Body of pancreas (tissue), 4 donors: ENCODE results near the gene TADA2A.

Source experiments
- CTCF ChIP-seq, 7 experiments: fragments of 450-650 bp in 4 of 7; fragments of 200-600 bp in 3 of 7; sonication (generic) in 3 of 7; IDR thresholded peaks; one replicate each; pipeline ENCODE4 v1.5.1; 2016 to 2019; ENCODE audit warnings: antibody characterized with exemption in 7 of 7
- POLR2A ChIP-seq, 3 donors: fragments of 450-650 bp; IDR thresholded peaks; one replicate each; pipeline ENCODE4 v1.6.1; 2016; ENCODE audit warnings: antibody characterized with exemption in 3 of 3, mild to moderate bottlenecking in 2 of 3

GRCh38 chr17:37523715-37524219, 117.1 kb downstream of the TADA2A start:
- TF ChIP-seq CTCF (IDR thresholded peaks at IDR 0.05) (no peak), POLR2A (IDR thresholded peaks at IDR 0.05) (no peak)
